ENCODE measurements around the gene NXPE4. TPM values are rescaled to one million over a fixed set of nuclear protein-coding genes. Genes with fewer than 3 reads are reported as not detected.
"Not testable (repeated sequence)": the region's sequence is repeated elsewhere in the genome, so short reads cannot be mapped to it uniquely, and the experiment has no call there.

The NXPE4 gene
- total RNA-seq, 3 donors from 2014 or later (not counting 1 experiment from before 2014, with no cell fraction given), result not detected

DNA sequence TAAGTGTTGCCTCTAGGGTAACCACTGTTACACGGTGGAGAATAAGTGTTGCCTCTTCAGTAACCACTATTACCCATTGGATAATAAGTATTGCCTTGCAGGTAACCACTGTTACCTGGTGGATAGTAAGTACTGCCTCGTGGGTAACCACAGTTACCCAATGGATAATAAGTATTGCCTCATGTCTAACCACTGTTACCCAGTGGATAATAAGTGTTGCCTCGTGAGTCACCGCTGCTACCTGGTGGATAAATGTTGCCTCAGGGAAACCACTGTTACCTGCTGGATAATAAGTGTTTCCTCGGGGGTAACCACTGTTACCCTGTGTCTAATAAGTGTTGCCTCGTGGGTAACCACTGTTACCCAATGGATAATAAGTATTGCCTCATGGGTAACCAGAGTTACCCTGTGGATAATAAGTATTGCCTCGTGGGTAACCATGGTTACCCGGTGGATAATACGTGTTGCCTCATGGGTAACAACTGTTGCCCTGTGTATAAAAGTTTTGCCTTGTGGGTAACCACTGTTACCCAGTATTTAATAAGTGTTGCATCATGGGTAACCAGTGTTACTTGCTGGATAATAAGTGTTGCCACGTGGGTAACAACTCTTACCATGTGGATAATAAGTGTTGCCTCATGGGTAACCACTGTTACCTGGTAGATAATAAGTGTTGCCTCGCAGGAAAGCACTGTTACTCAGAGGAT is 12.3 kb upstream of the NXPE4 start:
- Mint-ChIP-seq H3K36me3 (no peaks in the 10 kb centered on the region), H3K27me3 (ENCODE audit: low read depth in 2 of 2) (no peaks in the 10 kb centered on the region), H3K9me3 (no peaks in the 10 kb centered on the region), H3K4me1 (no peaks in the 10 kb centered on the region), H3K4me3 (no peak overlapping the region), H3K27ac (no peak overlapping the region)
- intact Hi-C loops (cut with micrococcal nuclease), result no loop called here
- 85% methylated on average over 11 of the region's 11 CpGs for WGBS (ENCODE audit: insufficient coverage)
- Histone ChIP-seq H3K36me3 (ENCODE audit: control insufficient read depth, insufficient read depth, low read length) (no peaks in the 10 kb centered on the region), H3K9me3 (ENCODE audit: control insufficient read depth, insufficient read depth, low read length) (peaks cover 5% of the 10 kb centered on the region), H3K27me3 (ENCODE audit: control insufficient read depth, insufficient read depth, low read length) (no peaks in the 10 kb centered on the region), H3K27ac (ENCODE audit: low read length) (no peak overlapping the region), H3K4me1 (ENCODE audit: control insufficient read depth, insufficient read depth, low read length) (no peaks in the 10 kb centered on the region), H3K4me3 (ENCODE audit: low read length) (no peak overlapping the region)
- ATAC-seq (no peak), DNase-seq (no peak)
- TF ChIP-seq, protein P1, sequence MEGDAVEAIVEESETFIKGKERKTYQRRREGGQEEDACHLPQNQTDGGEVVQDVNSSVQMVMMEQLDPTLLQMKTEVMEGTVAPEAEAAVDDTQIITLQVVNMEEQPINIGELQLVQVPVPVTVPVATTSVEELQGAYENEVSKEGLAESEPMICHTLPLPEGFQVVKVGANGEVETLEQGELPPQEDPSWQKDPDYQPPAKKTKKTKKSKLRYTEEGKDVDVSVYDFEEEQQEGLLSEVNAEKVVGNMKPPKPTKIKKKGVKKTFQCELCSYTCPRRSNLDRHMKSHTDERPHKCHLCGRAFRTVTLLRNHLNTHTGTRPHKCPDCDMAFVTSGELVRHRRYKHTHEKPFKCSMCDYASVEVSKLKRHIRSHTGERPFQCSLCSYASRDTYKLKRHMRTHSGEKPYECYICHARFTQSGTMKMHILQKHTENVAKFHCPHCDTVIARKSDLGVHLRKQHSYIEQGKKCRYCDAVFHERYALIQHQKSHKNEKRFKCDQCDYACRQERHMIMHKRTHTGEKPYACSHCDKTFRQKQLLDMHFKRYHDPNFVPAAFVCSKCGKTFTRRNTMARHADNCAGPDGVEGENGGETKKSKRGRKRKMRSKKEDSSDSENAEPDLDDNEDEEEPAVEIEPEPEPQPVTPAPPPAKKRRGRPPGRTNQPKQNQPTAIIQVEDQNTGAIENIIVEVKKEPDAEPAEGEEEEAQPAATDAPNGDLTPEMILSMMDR (IDR thresholded peaks at IDR 0.05), result no peak

DNA sequence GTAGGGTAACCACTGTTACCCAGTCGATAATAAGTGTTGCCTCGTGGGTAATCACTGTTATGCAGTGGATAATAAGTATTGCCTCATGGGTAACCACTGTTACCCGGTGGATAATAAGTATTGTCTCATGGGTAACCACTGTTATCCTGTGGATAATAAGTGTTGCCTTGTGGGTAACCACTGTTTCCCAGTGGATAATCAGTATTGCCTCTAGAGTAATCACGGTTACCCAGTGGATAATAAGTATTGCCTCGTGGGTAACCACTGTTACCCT is 11.2 kb upstream of the NXPE4 start:
- H3K36me3 ChIP-seq (ENCODE audit: control insufficient read depth, insufficient read depth, low read length); H3K4me3 Mint-ChIP-seq; H3K36me3 Mint-ChIP-seq; DNase-seq; H3K27ac ChIP-seq (ENCODE audit: low read length); H3K4me1 Mint-ChIP-seq; H3K9me3 ChIP-seq (ENCODE audit: control insufficient read depth, insufficient read depth, low read length); H3K9me3 Mint-ChIP-seq; H3K4me1 ChIP-seq (ENCODE audit: control insufficient read depth, insufficient read depth, low read length); H3K27ac Mint-ChIP-seq; H3K27me3 Mint-ChIP-seq (ENCODE audit: low read depth in 2 of 2); ATAC-seq; H3K27me3 ChIP-seq (ENCODE audit: control insufficient read depth, insufficient read depth, low read length); H3K4me3 ChIP-seq (ENCODE audit: low read length); intact Hi-C loops (cut with micrococcal nuclease): not testable (repeated sequence)
- WGBS (ENCODE audit: insufficient coverage), result 90% methylated on average over 5 of the region's 5 CpGs

DNA sequence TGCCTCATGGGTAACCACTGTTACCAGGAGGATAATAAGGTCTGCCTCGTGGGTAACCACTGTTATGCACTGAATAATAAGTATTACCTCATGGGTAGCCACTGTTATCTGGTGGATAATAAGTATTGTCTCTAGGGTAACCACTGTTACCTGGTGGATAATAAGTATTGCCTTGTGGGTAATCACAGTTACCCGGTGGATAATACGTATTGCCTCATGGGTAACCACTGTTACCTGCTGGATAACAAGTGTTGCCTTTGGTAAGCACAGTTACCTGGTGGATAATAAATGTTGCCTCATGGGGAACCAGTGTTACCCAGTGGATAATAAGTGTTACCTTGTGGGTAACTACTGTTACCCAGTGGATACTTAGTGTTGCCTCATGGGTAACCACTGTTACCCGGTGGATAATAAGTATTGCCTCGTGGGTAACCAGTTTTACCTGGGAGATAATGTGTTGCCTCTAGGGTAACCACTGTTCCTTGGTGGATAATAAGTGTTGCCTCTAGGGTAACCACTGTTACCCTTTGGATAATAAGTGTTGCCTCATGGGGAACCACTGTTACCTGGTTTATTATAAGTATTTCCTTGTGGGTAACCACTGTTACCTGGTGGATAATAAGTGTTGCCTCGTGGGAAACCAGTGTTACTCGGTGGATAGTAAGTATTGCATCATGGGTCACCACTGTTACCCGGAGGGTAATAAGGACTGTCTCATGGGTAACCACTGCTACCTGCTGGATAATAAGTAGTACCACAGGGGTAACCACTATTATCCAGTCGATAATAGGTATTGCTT is 10.6 kb upstream of the NXPE4 start:
- intact Hi-C loops (cut with micrococcal nuclease), result no loop called here
- H3K4me1 Mint-ChIP-seq, result no peaks in the 10 kb centered on the region
- WGBS (ENCODE audit: insufficient coverage), result 92% methylated on average over 9 of the region's 9 CpGs
- H3K9me3 Mint-ChIP-seq, result no peaks in the 10 kb centered on the region
- no peak overlapping the region for H3K4me3 Mint-ChIP-seq
- ATAC-seq, result no peak
- H3K27ac Mint-ChIP-seq, result no peak overlapping the region
- no peaks in the 10 kb centered on the region for H3K27me3 ChIP-seq (ENCODE audit: control insufficient read depth, insufficient read depth, low read length)
- TF ChIP-seq, protein P1 (IDR thresholded peaks at IDR 0.05), result no peak
- peaks cover 5% of the 10 kb centered on the region for H3K9me3 ChIP-seq (ENCODE audit: control insufficient read depth, insufficient read depth, low read length)
- no peak for DNase-seq
- H3K27ac ChIP-seq (ENCODE audit: low read length), result no peak overlapping the region
- H3K4me3 ChIP-seq (ENCODE audit: low read length), result no peak overlapping the region
- no peaks in the 10 kb centered on the region for H3K4me1 ChIP-seq (ENCODE audit: control insufficient read depth, insufficient read depth, low read length)
- H3K27me3 Mint-ChIP-seq (ENCODE audit: low read depth in 2 of 2), result no peaks in the 10 kb centered on the region
- H3K36me3 ChIP-seq (ENCODE audit: control insufficient read depth, insufficient read depth, low read length), result no peaks in the 10 kb centered on the region
- H3K36me3 Mint-ChIP-seq, result no peaks in the 10 kb centered on the region

DNA sequence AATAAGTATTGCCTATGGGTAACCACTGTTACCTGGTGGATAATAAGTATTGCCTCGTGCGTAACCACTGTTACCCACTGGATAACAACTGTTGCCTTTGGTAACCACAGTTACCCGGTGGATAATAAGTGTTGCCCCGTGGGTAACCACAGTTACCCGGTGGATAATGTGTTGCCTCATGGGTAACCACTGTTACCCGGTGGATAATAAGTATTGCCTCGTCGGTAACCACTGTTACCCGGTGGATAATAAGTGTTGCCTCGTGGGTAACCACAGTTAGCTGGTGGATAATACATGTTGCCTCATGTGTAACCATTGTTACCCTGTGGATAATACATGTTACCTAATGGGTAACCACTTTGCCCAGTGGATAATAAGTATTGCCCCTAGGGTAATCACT is 9.8 kb upstream of the NXPE4 start:
- ATAC-seq (no peak), DNase-seq (no peak)
- H3K27me3 ChIP-seq (ENCODE audit: control insufficient read depth, insufficient read depth, low read length), result no peaks in the 10 kb centered on the region
- H3K4me3 Mint-ChIP-seq, result no peak overlapping the region
- no peaks in the 10 kb centered on the region for H3K4me1 ChIP-seq (ENCODE audit: control insufficient read depth, insufficient read depth, low read length)
- 79% methylated on average over 10 of the region's 10 CpGs for WGBS (ENCODE audit: insufficient coverage)
- H3K4me3 ChIP-seq (ENCODE audit: low read length), result no peak overlapping the region
- no peaks in the 10 kb centered on the region for H3K27me3 Mint-ChIP-seq (ENCODE audit: low read depth in 2 of 2)
- intact Hi-C loops (cut with micrococcal nuclease), result no loop called here
- no peak overlapping the region for H3K27ac Mint-ChIP-seq
- peaks cover 5% of the 10 kb centered on the region for H3K9me3 ChIP-seq (ENCODE audit: control insufficient read depth, insufficient read depth, low read length)
- no peak overlapping the region for H3K27ac ChIP-seq (ENCODE audit: low read length)
- TF ChIP-seq, protein P1 (IDR thresholded peaks at IDR 0.05), result no peak
- no peaks in the 10 kb centered on the region for H3K36me3 ChIP-seq (ENCODE audit: control insufficient read depth, insufficient read depth, low read length)
- H3K9me3 Mint-ChIP-seq, result no peaks in the 10 kb centered on the region
- H3K36me3 Mint-ChIP-seq, result no peaks in the 10 kb centered on the region
- H3K4me1 Mint-ChIP-seq, result no peaks in the 10 kb centered on the region

Data from natural killer cell (primary cell).